Breast epithelium (tissue), 3 donors: ENCODE results near the gene PLEKHB1.

Source experiments
- CTCF ChIP-seq, 3 donors: fragments of 450-650 bp; IDR thresholded peaks; one replicate each; pipeline ENCODE4 v1.5.1; 2016 to 2017; ENCODE audit warnings: antibody characterized with exemption in 3 of 3, mild to moderate bottlenecking in 3 of 3, moderate library complexity in 3 of 3
- POLR2A ChIP-seq: fragments of 450-650 bp; IDR thresholded peaks from one replicate; pipeline ENCODE4 v1.6.1; 2016; ENCODE audit warnings: antibody characterized with exemption, mild to moderate bottlenecking, moderate library complexity
- POLR2AphosphoS5 ChIP-seq, 3 donors: sonication (generic); formaldehyde crosslinking; IDR thresholded peaks; one replicate each; pipeline ENCODE4 v1.6.1; 2017; ENCODE audit warnings: antibody characterized with exemption in 3 of 3

DNA sequence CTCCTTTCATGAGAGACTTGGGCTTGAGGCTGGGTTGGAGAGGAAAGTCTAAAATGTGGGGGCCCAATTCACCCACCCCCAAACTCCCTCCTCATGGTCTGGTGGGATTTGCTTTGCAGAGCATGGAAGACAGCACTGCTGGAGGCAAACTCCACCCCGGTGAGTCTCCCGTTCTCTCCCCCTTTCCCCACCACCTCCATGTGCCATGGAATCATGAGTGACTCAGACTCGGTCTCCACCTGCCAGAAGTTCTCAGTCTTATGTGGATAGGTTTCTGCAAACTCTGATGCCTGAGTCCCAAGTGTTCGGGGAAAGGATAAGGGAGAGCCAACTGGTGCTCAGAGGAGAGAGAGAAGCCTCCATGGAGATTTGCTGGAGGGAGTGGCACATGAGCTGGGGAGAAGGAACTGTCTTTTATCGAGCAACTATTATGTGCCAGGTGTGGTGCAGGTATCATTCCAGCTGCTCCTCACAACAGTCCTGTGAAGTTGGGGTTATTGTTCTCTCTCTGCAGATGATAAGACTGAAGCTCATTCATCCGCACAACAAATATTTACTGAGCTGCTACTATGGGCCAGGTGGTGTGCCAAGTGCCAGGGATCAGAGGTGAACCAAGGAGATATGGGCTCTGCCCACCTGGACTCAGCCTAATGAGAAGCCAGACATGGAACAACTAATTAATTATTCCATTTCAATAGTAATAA is 6.6 kb downstream of the PLEKHB1 start:
- TF ChIP-seq CTCF (IDR thresholded peaks at IDR 0.05) (no peak), POLR2A (no peak), POLR2AphosphoS5 (IDR thresholded peaks at IDR 0.05) (no peak)
